ENCODE results near the gene TNFRSF8. TPM values are rescaled to one million over a fixed set of nuclear protein-coding genes. Genes with fewer than 3 reads are reported as not detected.
"Not testable (repeated sequence)": the region's sequence is repeated elsewhere in the genome, so short reads cannot be mapped to it uniquely, and the experiment has no call there.

The TNFRSF8 gene
- total RNA-seq, 1 donor from 2014 or later = 36.9 TPM

DNA sequence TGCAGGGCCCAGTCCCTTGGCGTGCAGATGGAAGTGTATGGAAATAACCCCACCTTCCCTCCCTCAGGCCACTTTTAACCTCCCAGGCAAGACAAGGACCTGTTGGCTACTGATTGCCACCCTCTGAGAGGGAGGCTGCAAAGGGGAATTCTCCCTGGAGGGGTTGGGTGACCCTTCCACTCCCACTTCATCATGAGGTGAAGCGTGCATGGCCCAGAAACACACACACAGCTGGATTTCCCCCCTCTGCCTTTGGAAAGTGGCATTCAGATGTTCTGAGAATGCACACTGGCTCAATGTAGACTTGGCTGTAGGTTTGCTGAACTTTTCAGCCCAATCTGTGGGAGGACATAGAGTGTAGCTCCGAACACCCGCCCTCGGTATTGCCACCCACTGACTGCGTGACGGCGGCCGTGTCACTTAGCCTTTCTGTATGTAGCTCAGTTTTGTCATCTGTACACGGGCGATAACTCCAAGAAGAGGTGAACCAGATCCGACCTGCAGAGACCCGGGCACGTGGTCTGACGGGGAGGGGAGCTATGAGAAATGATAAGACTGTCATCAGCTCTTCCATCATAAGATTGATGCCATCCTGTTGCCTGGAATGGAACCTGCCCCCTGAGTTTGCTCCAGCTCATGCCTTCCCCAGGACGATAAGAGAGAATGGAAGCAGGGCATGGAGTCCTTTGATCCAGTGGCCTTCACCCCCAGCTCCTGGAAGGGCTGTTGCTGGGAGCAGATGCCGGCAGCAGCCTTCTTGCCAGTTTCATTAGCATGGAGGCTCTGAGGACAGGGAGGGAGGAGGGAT lies 24.5 kb upstream of the TNFRSF8 start:
- intact Hi-C loops (cut with micrococcal nuclease) = no loop called here

- intact Hi-C loops (cut with micrococcal nuclease) = no loop called here
Observed at GRCh38 chr1:12039164-12039525, 24.0 kb upstream of the TNFRSF8 start.

DNA sequence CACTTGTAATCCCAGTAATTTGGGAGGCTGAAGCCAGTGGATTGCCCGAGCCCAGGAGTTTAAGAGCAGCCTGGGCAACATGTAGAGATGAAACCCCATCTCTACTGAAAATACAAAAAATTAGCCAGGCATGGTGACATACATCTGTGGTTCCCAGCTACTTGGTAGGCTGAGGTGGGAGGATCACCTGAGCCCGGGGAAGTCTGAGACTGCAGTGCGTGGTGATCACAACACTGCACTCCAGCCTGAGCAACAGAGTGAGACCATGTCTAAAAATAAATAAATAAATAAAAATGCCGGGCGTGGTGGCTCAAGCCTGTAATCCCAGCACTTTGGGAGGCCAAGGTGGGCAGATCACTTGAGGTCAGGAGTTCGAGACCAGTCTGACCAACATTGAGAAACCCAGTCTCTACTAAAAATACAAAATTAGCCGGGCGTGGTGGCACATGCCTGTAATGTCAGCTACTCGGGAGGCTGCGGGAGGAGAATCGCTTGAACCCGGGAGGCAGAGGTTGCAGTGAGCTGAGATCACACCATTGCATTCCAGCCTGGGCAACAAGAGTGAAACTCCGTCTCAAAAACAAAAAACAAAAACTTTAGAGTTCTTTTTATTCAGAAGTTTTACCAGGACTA lies 23.2 kb upstream of the TNFRSF8 start:
- intact Hi-C loops (cut with micrococcal nuclease) = not testable (repeated sequence)

GRCh38 chr1:12040457-12041051 lies 22.5 kb upstream of the TNFRSF8 start:
- intact Hi-C loops (cut with micrococcal nuclease) = no loop called here

DNA sequence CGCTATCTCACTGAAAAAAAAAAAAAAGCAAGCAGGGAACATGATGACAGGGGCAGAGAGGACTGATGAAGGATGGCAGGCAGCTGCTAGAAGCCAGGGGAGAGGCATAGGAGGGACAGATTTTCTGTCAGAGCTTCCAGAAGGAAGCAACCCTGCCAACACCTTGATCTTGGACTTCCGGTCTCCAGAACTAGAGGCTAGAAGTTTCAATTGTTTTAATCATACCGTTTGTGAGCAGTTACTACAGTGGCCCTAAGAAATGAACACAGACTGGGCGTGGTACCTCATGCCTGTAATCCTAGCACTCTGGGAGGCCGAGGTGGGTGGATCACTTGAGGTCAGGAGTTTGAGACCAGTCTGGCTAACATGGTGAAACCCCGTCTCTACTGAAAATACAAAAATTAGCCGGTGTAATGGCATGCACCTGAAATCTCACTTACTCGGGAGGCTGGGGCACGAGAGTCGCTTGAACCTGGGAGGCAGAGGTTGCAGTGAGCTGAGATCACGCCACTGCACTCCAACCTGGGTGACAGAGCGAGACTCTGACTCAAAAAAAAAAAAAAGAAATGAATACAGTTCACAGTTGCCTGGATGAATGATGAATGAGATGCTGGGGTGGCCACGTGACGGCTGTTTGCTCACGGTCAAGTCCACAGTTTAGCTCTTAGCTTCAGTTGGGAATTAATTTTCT lies 18.8 kb upstream of the TNFRSF8 start:
- intact Hi-C loops (cut with micrococcal nuclease) = not testable (repeated sequence)

- intact Hi-C loops (cut with micrococcal nuclease) = loop anchor here (1.0 kb wide), 2 partner anchors 17 to 22 kb away; partner anchors contain the start of gene TNFRSF8
Observed at GRCh38 chr1:12046749-12047119, 16.4 kb upstream of the TNFRSF8 start.

GRCh38 chr1:12047120-12047876 lies 15.8 kb upstream of the TNFRSF8 start:
- intact Hi-C loops (cut with micrococcal nuclease) = loop anchor here (1.0 kb wide), 2 partner anchors 16 to 21 kb away; partner anchors contain the start of gene TNFRSF8

GRCh38 chr1:12048372-12048771 lies 14.7 kb upstream of the TNFRSF8 start:
- intact Hi-C loops (cut with micrococcal nuclease) = no loop called here

DNA sequence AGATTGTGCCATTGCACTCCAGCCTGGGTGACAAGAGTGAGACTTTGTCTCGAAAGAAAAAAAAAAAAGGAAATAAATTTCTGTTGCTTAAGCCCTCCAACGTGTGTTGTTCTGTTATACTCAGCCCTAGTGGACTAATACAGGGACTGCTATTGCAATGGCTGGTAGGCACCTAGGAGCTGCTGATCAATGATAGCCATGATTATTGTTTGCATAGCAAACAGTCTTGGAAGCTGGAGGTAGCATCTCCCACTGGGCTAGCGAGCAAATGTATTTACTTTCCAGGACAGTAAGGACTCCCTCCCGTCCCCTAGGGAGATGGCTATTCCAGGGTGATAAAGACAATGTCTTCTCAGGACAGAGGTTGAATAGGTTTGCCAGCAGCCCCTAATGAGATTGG lies 13.5 kb upstream of the TNFRSF8 start:
- intact Hi-C loops (cut with micrococcal nuclease) = no loop called here

- intact Hi-C loops (cut with micrococcal nuclease) = no loop called here
Observed at GRCh38 chr1:12051361-12051760, 11.7 kb upstream of the TNFRSF8 start.

- intact Hi-C loops (cut with micrococcal nuclease) = loop anchor here (1.0 kb wide), 1 partner anchor 10 kb away; no protein-coding TSS in a partner anchor
Observed at GRCh38 chr1:12052008-12052573, 11.0 kb upstream of the TNFRSF8 start.

GRCh38 chr1:12052997-12053686 lies 10.0 kb upstream of the TNFRSF8 start:
- intact Hi-C loops (cut with micrococcal nuclease) = loop anchor here (1.0 kb wide), 1 partner anchor 9 kb away; no protein-coding TSS in a partner anchor

GRCh38 chr1:12053752-12054548 lies 9.2 kb upstream of the TNFRSF8 start:
- intact Hi-C loops (cut with micrococcal nuclease) = no loop called here

DNA sequence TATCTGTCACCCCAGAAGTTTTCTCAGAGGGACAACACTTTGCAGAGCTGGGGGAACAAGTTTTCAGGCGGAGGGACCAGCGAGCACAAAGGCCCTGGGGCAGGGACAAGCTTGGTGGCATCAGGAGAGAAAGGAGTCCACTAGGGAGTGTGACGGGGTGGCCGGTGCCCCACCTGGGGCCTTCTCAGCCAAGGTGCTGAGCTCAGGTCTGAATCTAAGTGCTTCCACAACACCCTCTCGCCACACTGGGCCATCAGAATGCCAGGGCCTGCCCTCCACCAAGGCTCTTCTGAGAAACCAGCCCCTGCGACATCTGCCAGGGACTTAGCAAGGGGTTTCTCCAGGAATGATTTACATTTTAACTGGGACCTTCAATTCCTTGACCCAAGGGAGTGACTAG lies 7.8 kb upstream of the TNFRSF8 start:
- intact Hi-C loops (cut with micrococcal nuclease) = no loop called here

DNA sequence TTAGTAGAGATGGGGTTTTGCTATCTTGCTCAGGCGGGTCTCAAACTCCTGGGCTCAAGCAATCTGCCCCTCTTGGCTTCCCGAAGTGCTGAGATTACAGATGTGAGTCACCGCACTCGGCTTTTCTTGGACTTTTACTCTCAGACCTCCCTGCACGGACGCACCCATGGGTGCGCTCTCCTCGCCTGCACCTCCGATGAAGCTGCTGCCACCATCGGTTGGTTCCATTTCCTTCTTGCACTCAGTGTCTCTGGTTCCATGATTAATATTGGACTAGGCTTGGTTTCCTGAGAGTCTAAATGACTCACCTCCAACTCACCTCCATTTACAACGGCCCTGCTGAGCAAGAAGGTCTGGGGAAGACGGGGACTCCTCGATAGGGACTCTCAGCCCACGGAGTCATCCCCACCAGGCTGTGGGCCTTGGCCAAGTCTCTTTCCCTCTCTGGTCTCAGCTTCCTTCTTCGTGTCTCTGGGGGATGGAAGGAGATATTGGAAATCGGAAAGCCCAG lies 6.7 kb upstream of the TNFRSF8 start:
- intact Hi-C loops (cut with micrococcal nuclease) = no loop called here

GRCh38 chr1:12057382-12057781 lies 5.7 kb upstream of the TNFRSF8 start:
- intact Hi-C loops (cut with micrococcal nuclease) = no loop called here

GRCh38 chr1:12057940-12058687 lies 5.0 kb upstream of the TNFRSF8 start:
- intact Hi-C loops (cut with micrococcal nuclease) = no loop called here

GRCh38 chr1:12059226-12059625 lies 3.9 kb upstream of the TNFRSF8 start:
- intact Hi-C loops (cut with micrococcal nuclease) = no loop called here

Data from T-helper 2 cell treated with Interferon-gamma antibody and Interleukin-4, amounts not matched to agents 100 ng/mL and 5 ng/mL, for 36 hours (primary cell).